Astrocyte (in vitro differentiated cells and primary cell): ENCODE results near the gene EYS. TPM values are rescaled to one million over a fixed set of nuclear protein-coding genes. Genes with fewer than 3 reads are reported as not detected.

ENCODE experiments used
- DNase-seq: peaks from one replicate; pipeline ENCODE4 v3.0.0-alpha.2; 2010; ENCODE audit warnings: low read depth
- FAIRE-seq: peaks from 2 replicates; lab custom pipeline; 2011; peaks lifted over from hg19 to GRCh38; lab: Jason Lieb, UNC
- H2AFZ ChIP-seq: 2 replicates; pipeline ENCODE4 v1.6.0; 2012; ENCODE audit warnings: low read depth, low read length, inconsistent platforms
- H3K27ac ChIP-seq: 2 replicates; pipeline ENCODE4 v1.5.1; 2011; ENCODE audit warnings: low read depth, low read length, inconsistent platforms
- H3K27me3 ChIP-seq: 2 replicates; pipeline ENCODE4 v1.6.0; 2011; ENCODE audit warnings: low read length, inconsistent platforms; ENCODE audit not compliant: insufficient read depth
- H3K36me3 ChIP-seq: 2 replicates; pipeline ENCODE4 v1.5.1; 2011; ENCODE audit warnings: low read length, inconsistent platforms; ENCODE audit not compliant: insufficient read depth
- H3K4me1 ChIP-seq: 2 replicates; pipeline ENCODE4 v1.5.1; 2011; ENCODE audit warnings: low read length, inconsistent platforms; ENCODE audit not compliant: insufficient read depth
- H3K4me2 ChIP-seq: 2 replicates; pipeline ENCODE4 v1.6.0; 2012; ENCODE audit warnings: low read length, inconsistent platforms
- H3K4me3 ChIP-seq: 2 replicates; pipeline ENCODE4 v1.5.1; 2011; ENCODE audit warnings: low read depth, mild to moderate bottlenecking, low read length, inconsistent platforms; ENCODE audit not compliant: insufficient read depth
- H3K79me2 ChIP-seq: 2 replicates; pipeline ENCODE4 v1.6.0; 2012; ENCODE audit warnings: mild to moderate bottlenecking, low read length, inconsistent platforms; ENCODE audit not compliant: insufficient read depth
- H3K9ac ChIP-seq: 2 replicates; pipeline ENCODE4 v1.6.0; 2012; ENCODE audit warnings: mild to moderate bottlenecking, low read length, inconsistent platforms
- H3K9me3 ChIP-seq: 2 replicates; pipeline ENCODE4 v1.5.1; 2012; ENCODE audit warnings: low read depth, mild to moderate bottlenecking, low read length, inconsistent platforms; ENCODE audit not compliant: insufficient read depth
- H4K20me1 ChIP-seq: 2 replicates; pipeline ENCODE4 v1.6.0; 2012; ENCODE audit warnings: low read length, inconsistent platforms; ENCODE audit not compliant: insufficient read depth
- H3K27ac Mint-ChIP-seq: one replicate; pipeline ENCODE4 v1.8.0; 2021; ENCODE audit warnings: mild to moderate bottlenecking, mixed read lengths; ENCODE audit not compliant: unreplicated experiment
- H3K27me3 Mint-ChIP-seq: one replicate; pipeline ENCODE4 v1.8.0; 2021; ENCODE audit warnings: low read depth, mixed read lengths; ENCODE audit not compliant: unreplicated experiment
- H3K36me3 Mint-ChIP-seq: one replicate; pipeline ENCODE4 v1.8.0; 2021; ENCODE audit warnings: low read depth, mixed read lengths; ENCODE audit not compliant: unreplicated experiment
- H3K4me1 Mint-ChIP-seq: one replicate; pipeline ENCODE4 v1.8.0; 2021; ENCODE audit warnings: low read depth, mixed read lengths; ENCODE audit not compliant: unreplicated experiment
- H3K4me3 Mint-ChIP-seq: one replicate; pipeline ENCODE4 v1.8.0; 2021; ENCODE audit warnings: mild to moderate bottlenecking, moderate library complexity, mixed read lengths; ENCODE audit not compliant: unreplicated experiment
- H3K9me3 Mint-ChIP-seq: one replicate; pipeline ENCODE4 v1.8.0; 2021; ENCODE audit warnings: mild to moderate bottlenecking, mixed read lengths; ENCODE audit not compliant: unreplicated experiment
- EZH2 ChIP-seq: IDR thresholded peaks from 2 replicates; pipeline ENCODE4 v1.6.1; 2012; ENCODE audit warnings: mild to moderate bottlenecking, low read length, inconsistent platforms; ENCODE audit not compliant: insufficient read depth
- total RNA-seq: library from RNA; stranded (reverse); gene quantifications from 2 replicates; pipeline ENCODE4 v1.2.1, GENCODE V29; 2021
- TF ChIP-seq, protein P1 (sequence below): IDR thresholded peaks from 2 replicates; pipeline ENCODE4 v1.5.1; 2011; ENCODE audit warnings: low read depth, mild to moderate bottlenecking, inconsistent platforms, low read length, moderate library complexity; ENCODE audit not compliant: insufficient read depth

The EYS gene
- total RNA-seq, 1 donor from 2014 or later, result 0.16 TPM

DNA sequence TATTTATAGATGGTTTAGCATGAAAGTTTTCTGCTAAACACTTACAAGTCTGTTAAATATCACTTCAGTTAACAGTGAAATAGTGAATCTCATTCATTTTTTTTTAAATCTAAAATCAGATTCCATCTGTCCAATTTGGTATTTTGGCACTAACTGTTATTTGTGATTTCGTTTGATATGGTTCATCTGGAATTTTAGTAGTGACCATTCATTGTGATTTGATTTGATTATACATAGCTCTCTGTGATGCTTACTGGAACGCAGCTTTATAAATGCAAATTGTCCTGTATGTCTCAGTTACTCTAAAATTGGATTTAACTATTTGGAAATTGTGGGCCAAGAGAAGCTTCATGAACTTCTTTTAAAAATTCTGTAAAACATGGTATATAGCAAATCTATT, 571.5 kb downstream of the EYS start:
- TF ChIP-seq, protein P1, sequence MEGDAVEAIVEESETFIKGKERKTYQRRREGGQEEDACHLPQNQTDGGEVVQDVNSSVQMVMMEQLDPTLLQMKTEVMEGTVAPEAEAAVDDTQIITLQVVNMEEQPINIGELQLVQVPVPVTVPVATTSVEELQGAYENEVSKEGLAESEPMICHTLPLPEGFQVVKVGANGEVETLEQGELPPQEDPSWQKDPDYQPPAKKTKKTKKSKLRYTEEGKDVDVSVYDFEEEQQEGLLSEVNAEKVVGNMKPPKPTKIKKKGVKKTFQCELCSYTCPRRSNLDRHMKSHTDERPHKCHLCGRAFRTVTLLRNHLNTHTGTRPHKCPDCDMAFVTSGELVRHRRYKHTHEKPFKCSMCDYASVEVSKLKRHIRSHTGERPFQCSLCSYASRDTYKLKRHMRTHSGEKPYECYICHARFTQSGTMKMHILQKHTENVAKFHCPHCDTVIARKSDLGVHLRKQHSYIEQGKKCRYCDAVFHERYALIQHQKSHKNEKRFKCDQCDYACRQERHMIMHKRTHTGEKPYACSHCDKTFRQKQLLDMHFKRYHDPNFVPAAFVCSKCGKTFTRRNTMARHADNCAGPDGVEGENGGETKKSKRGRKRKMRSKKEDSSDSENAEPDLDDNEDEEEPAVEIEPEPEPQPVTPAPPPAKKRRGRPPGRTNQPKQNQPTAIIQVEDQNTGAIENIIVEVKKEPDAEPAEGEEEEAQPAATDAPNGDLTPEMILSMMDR, result no peak
- no peak for TF ChIP-seq EZH2
- no peak for FAIRE-seq
- peaks cover 4% of the 10 kb centered on the region for H3K9me3 Mint-ChIP-seq

DNA sequence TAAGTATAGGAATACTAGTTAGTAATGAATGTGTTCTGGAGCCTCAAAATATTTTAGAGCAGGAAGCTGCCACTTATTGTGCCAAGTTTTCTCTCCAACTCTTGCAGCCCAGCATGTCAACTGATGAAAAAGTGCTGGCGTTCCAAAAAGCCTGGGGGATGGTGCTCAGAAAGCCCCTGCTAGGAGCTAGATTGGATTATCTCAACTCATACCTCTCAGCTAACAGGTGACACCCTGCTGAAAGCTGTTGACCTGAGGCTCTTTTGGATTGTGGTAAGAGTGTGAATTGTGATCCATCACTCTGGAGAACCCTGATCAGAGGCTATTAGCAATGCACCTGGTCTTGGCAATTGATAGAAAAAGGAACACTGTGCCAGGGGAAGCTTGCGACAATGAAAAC, 580.4 kb downstream of the EYS start:
- H3K4me2 ChIP-seq, result no peak overlapping the region
- no peaks in the 10 kb centered on the region for H3K9me3 ChIP-seq
- H3K36me3 ChIP-seq, result no peaks in the 10 kb centered on the region
- no peaks in the 10 kb centered on the region for H4K20me1 ChIP-seq
- no peaks in the 10 kb centered on the region for H3K27me3 ChIP-seq
- Mint-ChIP-seq H3K27me3 (no peaks in the 10 kb centered on the region), H3K9me3 (no peaks in the 10 kb centered on the region), H3K4me3 (no peak overlapping the region), H3K36me3 (no peaks in the 10 kb centered on the region), H3K27ac (no peak overlapping the region), H3K4me1 (no peaks in the 10 kb centered on the region)
- FAIRE-seq (no peak), DNase-seq (no peak)
- H3K4me1 ChIP-seq, result no peaks in the 10 kb centered on the region
- H3K9ac ChIP-seq, result no peak overlapping the region
- H3K4me3 ChIP-seq, result no peak overlapping the region
- TF ChIP-seq, protein P1, result no peak
- TF ChIP-seq EZH2, result no peak
- H3K79me2 ChIP-seq, result no peaks in the 10 kb centered on the region
- H3K27ac ChIP-seq, result no peak overlapping the region
- H2AFZ ChIP-seq, result no peak overlapping the region

More for the DNA sequence above, 571.5 kb downstream of the EYS start:
- Histone ChIP-seq H3K9ac (no peak overlapping the region), H3K4me1 (no peaks in the 10 kb centered on the region), H3K36me3 (no peaks in the 10 kb centered on the region), H2AFZ (no peak overlapping the region), H3K27ac (no peak overlapping the region), H4K20me1 (no peaks in the 10 kb centered on the region), H3K4me3 (no peak overlapping the region), H3K79me2 (no peaks in the 10 kb centered on the region), H3K9me3 (no peaks in the 10 kb centered on the region), H3K4me2 (no peak overlapping the region), H3K27me3 (no peaks in the 10 kb centered on the region)
- H3K4me3 Mint-ChIP-seq, result no peak overlapping the region
- no peak for DNase-seq
- H3K27ac Mint-ChIP-seq, result no peak overlapping the region
- H3K36me3 Mint-ChIP-seq, result no peaks in the 10 kb centered on the region
- no peaks in the 10 kb centered on the region for H3K4me1 Mint-ChIP-seq
- no peaks in the 10 kb centered on the region for H3K27me3 Mint-ChIP-seq

DNA sequence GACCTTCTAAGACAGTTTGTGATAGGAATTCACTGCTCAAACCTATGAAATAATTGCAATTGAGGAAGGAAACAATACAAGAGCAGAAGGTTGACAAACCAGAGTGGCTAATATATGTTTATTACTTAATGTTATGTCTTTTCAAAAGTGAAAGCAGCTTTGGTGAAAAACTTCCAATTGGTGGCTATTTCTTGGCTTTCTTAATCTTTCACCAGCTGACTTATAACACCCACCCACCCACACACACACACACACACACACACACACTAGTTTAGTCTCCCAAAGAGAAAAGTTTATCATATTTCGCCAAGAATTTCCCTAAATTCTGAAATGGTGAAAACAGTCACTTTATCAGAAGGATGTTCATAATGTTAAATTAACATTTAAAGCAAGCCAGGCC, 583.5 kb downstream of the EYS start:
- Histone ChIP-seq H2AFZ (no peak overlapping the region), H3K4me2 (no peak overlapping the region), H3K4me3 (no peak overlapping the region), H3K27me3 (no peaks in the 10 kb centered on the region), H4K20me1 (no peaks in the 10 kb centered on the region), H3K9ac (no peak overlapping the region), H3K9me3 (no peaks in the 10 kb centered on the region), H3K79me2 (no peaks in the 10 kb centered on the region), H3K36me3 (no peaks in the 10 kb centered on the region), H3K4me1 (no peaks in the 10 kb centered on the region), H3K27ac (no peak overlapping the region)
- H3K36me3 Mint-ChIP-seq, result no peaks in the 10 kb centered on the region
- no peak overlapping the region for H3K4me3 Mint-ChIP-seq
- H3K27ac Mint-ChIP-seq, result no peak overlapping the region
- H3K27me3 Mint-ChIP-seq, result no peaks in the 10 kb centered on the region
- no peak for DNase-seq
- no peak for FAIRE-seq
- no peaks in the 10 kb centered on the region for H3K4me1 Mint-ChIP-seq
- TF ChIP-seq EZH2, result no peak
- TF ChIP-seq, protein P1, result no peak
- no peaks in the 10 kb centered on the region for H3K9me3 Mint-ChIP-seq
